SK-N-SH (cell line): ENCODE data around the gene TP53TG5. TPM values are rescaled to one million over a fixed set of nuclear protein-coding genes. Genes with fewer than 3 reads are reported as not detected.

Experiments
- CTCF ChIA-PET: fragments of 300-600, 350-600 bp; formaldehyde crosslinking; extraction: SDS; loops from one replicate; lab custom pipeline; 2021; lab: Yijun Ruan, JAX
- POLR2A ChIA-PET: fragments of 350-600 bp; sonication (Branson Sonifier 250); formaldehyde crosslinking; extraction: SDS; loops from one replicate; lab custom pipeline; 2020; ENCODE audit warnings: antibody characterized with exemption, inconsistent platforms; lab: Yijun Ruan, JAX
- DNase-seq: peaks from one replicate; pipeline ENCODE4 v3.0.0; 2012
- H2AFZ ChIP-seq: fragments of 200-600 bp; sonication (generic); 2 replicates; pipeline ENCODE4 v1.8.1; 2016; ENCODE audit warnings: antibody characterized with exemption, mild to moderate bottlenecking, low read depth
- H3F3A ChIP-seq: fragments of 200-600 bp; sonication (generic); replicated peaks from 2 replicates; pipeline ENCODE3; 2016; ENCODE audit warnings: antibody characterized with exemption, mild to moderate bottlenecking; ENCODE audit not compliant: insufficient read depth
- H3K27ac ChIP-seq, 2 experiments: fragments of 200-500 bp in 1 of 2; fragments of 200-600 bp in 1 of 2; sonication (Bioruptor generic) in 1 of 2; sonication (generic), shearing (Covaris generic) in 1 of 2; 2 replicates each; pipeline versions ENCODE4 v1.5.1 to v1.6.1; 2014 to 2016; ENCODE audit warnings: low read depth in 2 of 2, inconsistent platforms in 1 of 2, low read length in 1 of 2, mild to moderate bottlenecking in 1 of 2, mixed read lengths in 1 of 2
- H3K27me3 ChIP-seq: fragments of 200-600 bp; sonication (generic), shearing (Covaris generic); 2 replicates; pipeline ENCODE4 v1.6.1; 2016; ENCODE audit warnings: mixed run types; ENCODE audit not compliant: insufficient read depth
- H3K36me3 ChIP-seq, 2 experiments: fragments of 200-500 bp in 1 of 2; fragments of 200-600 bp in 1 of 2; sonication (Bioruptor generic) in 1 of 2; sonication (generic) in 1 of 2; replicated peaks in 1 of 2; 2 replicates each; pipeline versions ENCODE3 to v1.5.1; 2014 to 2016; ENCODE audit warnings: low read length in 1 of 2, mild to moderate bottlenecking in 1 of 2; ENCODE audit not compliant: insufficient read depth in 2 of 2, control insufficient read depth in 1 of 2
- H3K4me1 ChIP-seq, 2 experiments: fragments of 200-500 bp in 1 of 2; fragments of 200-600 bp in 1 of 2; sonication (Bioruptor generic) in 1 of 2; sonication (generic), shearing (Covaris generic) in 1 of 2; 2 replicates each; pipeline versions ENCODE4 v1.5.1 to v1.6.1; 2014 to 2016; ENCODE audit warnings: low read depth in 1 of 2, low read length in 1 of 2, mixed run types in 1 of 2; ENCODE audit not compliant: insufficient read depth in 2 of 2, control insufficient read depth in 1 of 2
- H3K4me2 ChIP-seq: fragments of 200-600 bp; sonication (generic), shearing (Covaris generic); 2 replicates; pipeline ENCODE4 v1.6.1; 2017; ENCODE audit warnings: mixed run types
- H3K4me3 ChIP-seq, 2 experiments: fragments of 200-500 bp in 1 of 2; fragments of 200-600 bp in 1 of 2; sonication (Bioruptor generic) in 1 of 2; sonication (generic), shearing (Covaris generic) in 1 of 2; 2 replicates each; pipeline versions ENCODE4 v1.5.1 to v1.8.1; 2014 to 2016; ENCODE audit warnings: low read depth in 2 of 2, inconsistent platforms in 1 of 2, low read length in 1 of 2, mild to moderate bottlenecking in 1 of 2, mixed read lengths in 1 of 2, moderate library complexity in 1 of 2
- H3K79me2 ChIP-seq: fragments of 200-600 bp; sonication (generic); 2 replicates; pipeline ENCODE4 v1.8.1; 2017; ENCODE audit warnings: mild to moderate bottlenecking; ENCODE audit not compliant: insufficient read depth
- H3K9ac ChIP-seq: fragments of 200-600 bp; sonication (generic); 2 replicates; pipeline ENCODE4 v1.6.1; 2017; ENCODE audit warnings: mixed run types
- H3K9me2 ChIP-seq: fragments of 200-600 bp; sonication (generic); 2 replicates; pipeline ENCODE4 v1.6.1; 2017; ENCODE audit warnings: mixed run types
- H3K9me3 ChIP-seq: fragments of 200-600 bp; sonication (generic); 2 replicates; pipeline ENCODE4 v1.6.1; 2017; ENCODE audit warnings: mixed run types, mild to moderate bottlenecking, moderate library complexity
- H4K20me1 ChIP-seq: fragments of 200-600 bp; sonication (generic); 2 replicates; pipeline ENCODE4 v1.6.1; 2017; ENCODE audit warnings: mild to moderate bottlenecking, mixed run types; ENCODE audit not compliant: insufficient read depth
- ELF1 ChIP-seq: IDR thresholded peaks from 2 replicates; pipeline ENCODE4 v1.4.0; 2012
- FOSL2 ChIP-seq: IDR thresholded peaks from 2 replicates; pipeline ENCODE4 v1.4.0; 2012; ENCODE audit warnings: low read depth, mild to moderate bottlenecking, moderate library complexity, borderline replicate concordance
- FOXJ3 ChIP-seq: sonication (generic); formaldehyde crosslinking; IDR thresholded peaks from 2 replicates; pipeline ENCODE4 v1.5.1; 2020; ENCODE audit warnings: mild to moderate bottlenecking, missing genetic modification reagents
- GATA2 ChIP-seq: sonication (generic); formaldehyde crosslinking; IDR thresholded peaks from 2 replicates; pipeline ENCODE4 v1.5.0; 2020; ENCODE audit warnings: mild to moderate bottlenecking, missing genetic modification reagents
- NFIC ChIP-seq: IDR thresholded peaks from 2 replicates; pipeline ENCODE4 v1.4.0; 2012; ENCODE audit warnings: borderline replicate concordance
- POLR2AphosphoS5 ChIP-seq: IDR thresholded peaks from 2 replicates; pipeline ENCODE4 v1.6.1; 2012; ENCODE audit warnings: low read depth, low read length
- RCOR1 ChIP-seq: fragments of 150-350 bp; IDR thresholded peaks from 2 replicates; pipeline ENCODE4 v1.6.1; 2017; ENCODE audit warnings: antibody characterized with exemption, low read length
- REST ChIP-seq: IDR thresholded peaks from 2 replicates; pipeline ENCODE4 v1.6.1; 2012; ENCODE audit warnings: mild to moderate bottlenecking, low read depth, low read length, moderate library complexity
- RFX5 ChIP-seq: IDR thresholded peaks from 2 replicates; pipeline ENCODE4 v1.6.1; 2012; ENCODE audit warnings: mild to moderate bottlenecking, improper control_type of control experiment, low read length
- RXRA ChIP-seq: IDR thresholded peaks from 2 replicates; pipeline ENCODE4 v1.4.0; 2012; ENCODE audit warnings: low read depth, mild to moderate bottlenecking, borderline replicate concordance
- TEAD4 ChIP-seq: IDR thresholded peaks from 2 replicates; pipeline ENCODE4 v1.4.0; 2012; ENCODE audit warnings: mild to moderate bottlenecking, borderline replicate concordance; ENCODE audit not compliant: insufficient read depth
- YY1 ChIP-seq: IDR thresholded peaks from 2 replicates; pipeline ENCODE4 v1.4.0; 2012; ENCODE audit warnings: low read depth, mild to moderate bottlenecking
- ZBTB33 ChIP-seq: IDR thresholded peaks from 2 replicates; pipeline ENCODE4 v1.4.0; 2012; ENCODE audit warnings: low read depth, borderline replicate concordance
- WGBS: methylation state at CpG from one replicate; pipeline ENCODE4 v1.1.6; 2017; ENCODE audit warnings: low lambda C conversion rate; 5-methylcytosine and 5-hydroxymethylcytosine counted together
- polyA plus RNA-seq, 3 experiments: library from polyadenylated mRNA; depleted of rRNA; stranded (reverse); fragments of >200 nt; gene quantifications; 2 replicates each; pipeline ENCODE4 v1.2.3, GENCODE V29; 2012
- TF ChIP-seq, protein P1 (sequence below): IDR thresholded peaks from 2 replicates; pipeline ENCODE4 v1.4.0; 2012; ENCODE audit warnings: low read depth, borderline replicate concordance

Gene TP53TG5
- polyA plus RNA-seq, 1 of the 3 experiments (the other 2 are of a cell fraction), result not detected

- ChIA-PET POLR2A (no interaction called here), CTCF (interaction anchor here (1.2 to 15.6 kb wide), 5 partner anchors 11 to 394 kb away, joined by 3 to 143 read pairs (median 6); partner anchors contain the start of gene SYS1)
- H3K9me3 ChIP-seq, result no peaks in the 10 kb centered on the region
- H3K9ac ChIP-seq, result no peak overlapping the region
- H3K9me2 ChIP-seq, result no peaks in the 10 kb centered on the region
- TF ChIP-seq ZBTB33, result no peak
- TF ChIP-seq, protein P1, sequence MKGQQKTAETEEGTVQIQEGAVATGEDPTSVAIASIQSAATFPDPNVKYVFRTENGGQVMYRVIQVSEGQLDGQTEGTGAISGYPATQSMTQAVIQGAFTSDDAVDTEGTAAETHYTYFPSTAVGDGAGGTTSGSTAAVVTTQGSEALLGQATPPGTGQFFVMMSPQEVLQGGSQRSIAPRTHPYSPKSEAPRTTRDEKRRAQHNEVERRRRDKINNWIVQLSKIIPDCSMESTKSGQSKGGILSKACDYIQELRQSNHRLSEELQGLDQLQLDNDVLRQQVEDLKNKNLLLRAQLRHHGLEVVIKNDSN, result no peak
- TF ChIP-seq TEAD4, result no peak
- no peak for TF ChIP-seq YY1
- no peak for TF ChIP-seq FOSL2
- no peak for TF ChIP-seq POLR2AphosphoS5
- no peak for TF ChIP-seq RXRA
- TF ChIP-seq NFIC, result no peak
- no peak for TF ChIP-seq RFX5
- no peak for TF ChIP-seq ELF1
- no peak for TF ChIP-seq FOXJ3 (CRISPR knock-in tag)
- no peak for TF ChIP-seq GATA2
- no peak for TF ChIP-seq REST
- no peak for TF ChIP-seq RCOR1
- no peaks in the 10 kb centered on the region for H3K36me3 ChIP-seq
- no peak overlapping the region for H3K4me2 ChIP-seq
- WGBS, result 95% methylated on average over 9 of the region's 11 CpGs
- no peaks in the 10 kb centered on the region for H4K20me1 ChIP-seq
- no peaks in the 10 kb centered on the region for H3F3A ChIP-seq
- no peak overlapping the region for H2AFZ ChIP-seq
- H3K27me3 ChIP-seq, result no peaks in the 10 kb centered on the region
- DNase-seq, result no peak
- no peaks in the 10 kb centered on the region for H3K79me2 ChIP-seq
- no peaks in the 10 kb centered on the region for H3K4me1 ChIP-seq
- H3K4me3 ChIP-seq, result no peak overlapping the region
- no peak overlapping the region for H3K27ac ChIP-seq
These were observed 856 bp downstream of the TP53TG5 start for GRCh38 chr20:45377269-45377668.
